Activated T-helper 1 cell treated with anti-CD3 and anti-CD28 coated beads, Interleukin-2, amount 50 U/mL, for 16 hours (primary cell): ENCODE data around the gene GJD4.

Source experiments
- DNase-seq, 2 donors: peaks; one replicate each; pipeline ENCODE4 v3.0.0-alpha.2; 2020; ENCODE audit warnings: low read depth in 1 of 2, low spot score in 1 of 2

GJD4 gene, protein sequence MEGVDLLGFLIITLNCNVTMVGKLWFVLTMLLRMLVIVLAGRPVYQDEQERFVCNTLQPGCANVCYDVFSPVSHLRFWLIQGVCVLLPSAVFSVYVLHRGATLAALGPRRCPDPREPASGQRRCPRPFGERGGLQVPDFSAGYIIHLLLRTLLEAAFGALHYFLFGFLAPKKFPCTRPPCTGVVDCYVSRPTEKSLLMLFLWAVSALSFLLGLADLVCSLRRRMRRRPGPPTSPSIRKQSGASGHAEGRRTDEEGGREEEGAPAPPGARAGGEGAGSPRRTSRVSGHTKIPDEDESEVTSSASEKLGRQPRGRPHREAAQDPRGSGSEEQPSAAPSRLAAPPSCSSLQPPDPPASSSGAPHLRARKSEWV

DNA sequence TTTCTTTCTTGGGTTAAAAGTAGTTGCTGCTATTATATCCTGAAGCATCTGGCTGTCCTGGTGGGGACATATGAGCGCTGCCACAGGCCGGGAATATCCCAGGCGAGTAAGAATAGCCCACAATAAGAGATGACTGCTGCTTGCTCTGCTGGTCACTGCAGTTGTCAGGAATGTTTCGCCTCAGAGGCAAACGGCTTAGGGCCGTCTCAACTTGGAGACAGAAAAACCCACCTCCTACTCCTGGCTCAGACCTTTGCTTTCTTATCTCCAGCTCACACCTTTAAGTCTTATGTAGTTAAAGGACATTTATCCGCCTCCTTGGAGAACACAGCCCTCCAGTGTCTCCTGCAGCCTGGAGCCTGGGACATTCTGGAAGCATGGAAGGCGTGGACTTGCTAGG, at the start of gene GJD4:
Gene GJD4, plus strand, starts transcription at position 151 of the 400 bp plus-strand sequence. Its CDS starts 227 bp downstream, at position 378.
- DNase-seq, result no peak

GRCh38 chr10:35555962-35556930, 48.9 kb upstream of the GJD4 start:
- DNase-seq, result no peak

DNA sequence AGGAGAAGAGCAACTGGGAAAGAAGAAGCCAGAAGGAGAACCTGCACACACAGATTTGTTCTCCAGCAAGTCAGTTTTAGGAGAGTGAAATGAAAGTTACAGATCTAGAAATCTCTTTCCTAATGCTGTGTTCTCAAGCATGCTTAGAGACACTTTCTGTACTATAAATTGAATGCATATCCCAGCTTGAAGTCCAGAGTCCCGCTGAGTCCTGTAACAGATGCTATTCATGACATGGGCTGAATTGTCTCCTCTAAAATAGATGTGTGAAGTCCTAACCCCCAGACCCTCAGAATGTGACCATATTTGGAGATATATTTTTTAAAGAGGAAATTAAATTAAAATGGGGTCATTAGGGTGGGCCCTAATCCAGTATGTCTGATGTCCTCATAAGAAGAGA, 46.9 kb upstream of the GJD4 start:
- DNase-seq, result no peak

DNA sequence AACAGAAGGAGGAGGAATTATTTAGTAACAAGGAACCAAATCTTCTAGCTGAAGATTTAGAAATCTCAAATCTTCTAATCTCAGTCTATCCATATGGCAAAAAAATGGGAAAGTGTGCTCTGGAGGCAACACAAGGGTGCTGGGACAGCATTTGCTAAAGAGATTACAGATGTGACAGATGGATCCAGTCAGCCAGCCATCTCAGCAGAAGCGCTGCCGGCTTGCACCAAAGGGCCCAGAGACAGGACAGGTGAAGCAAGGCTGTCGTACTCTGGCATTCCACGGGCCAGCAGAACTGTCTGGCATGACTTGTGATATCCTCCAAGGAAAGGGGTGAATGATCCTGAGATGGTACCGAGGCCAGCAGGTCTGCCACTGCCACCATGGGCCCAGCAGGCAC, 45.7 kb upstream of the GJD4 start:
- DNase-seq, result no peak

GRCh38 chr10:35561715-35562114, 43.4 kb upstream of the GJD4 start:
- DNase-seq, result no peak

- no peak for DNase-seq
These were observed 42.7 kb upstream of the GJD4 start for GRCh38 chr10:35562427-35562826.

DNA sequence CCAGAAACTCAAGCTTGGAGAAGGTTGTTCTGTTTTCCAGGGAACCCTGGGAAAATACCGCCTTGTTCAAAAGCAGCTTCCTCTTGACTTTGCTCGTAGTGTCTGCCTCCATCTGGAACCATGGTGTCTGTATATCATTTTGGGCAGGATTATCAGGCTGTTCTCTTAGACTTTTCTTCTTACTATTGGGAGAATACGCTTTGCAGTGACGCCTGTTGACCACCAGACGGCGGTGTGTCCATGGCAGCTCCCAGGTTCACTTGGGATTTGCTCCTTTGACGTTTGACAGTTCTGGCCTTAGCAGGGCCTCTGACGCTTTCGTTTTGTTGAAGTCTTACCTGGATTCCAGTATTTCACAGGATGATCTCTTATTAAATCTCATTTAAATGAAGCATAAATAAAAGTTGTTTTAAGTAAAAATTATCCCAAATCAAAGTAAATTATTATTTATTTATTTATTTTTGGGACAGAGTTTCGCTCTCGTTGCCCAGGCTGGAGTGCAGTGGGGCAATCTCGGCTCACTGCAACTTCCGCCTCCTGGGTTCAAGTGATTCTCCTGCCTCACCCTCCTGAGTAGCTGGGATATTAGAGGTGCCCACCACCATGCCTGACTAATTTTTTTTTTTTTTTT, 41.8 kb upstream of the GJD4 start:
- no peak for DNase-seq

DNA sequence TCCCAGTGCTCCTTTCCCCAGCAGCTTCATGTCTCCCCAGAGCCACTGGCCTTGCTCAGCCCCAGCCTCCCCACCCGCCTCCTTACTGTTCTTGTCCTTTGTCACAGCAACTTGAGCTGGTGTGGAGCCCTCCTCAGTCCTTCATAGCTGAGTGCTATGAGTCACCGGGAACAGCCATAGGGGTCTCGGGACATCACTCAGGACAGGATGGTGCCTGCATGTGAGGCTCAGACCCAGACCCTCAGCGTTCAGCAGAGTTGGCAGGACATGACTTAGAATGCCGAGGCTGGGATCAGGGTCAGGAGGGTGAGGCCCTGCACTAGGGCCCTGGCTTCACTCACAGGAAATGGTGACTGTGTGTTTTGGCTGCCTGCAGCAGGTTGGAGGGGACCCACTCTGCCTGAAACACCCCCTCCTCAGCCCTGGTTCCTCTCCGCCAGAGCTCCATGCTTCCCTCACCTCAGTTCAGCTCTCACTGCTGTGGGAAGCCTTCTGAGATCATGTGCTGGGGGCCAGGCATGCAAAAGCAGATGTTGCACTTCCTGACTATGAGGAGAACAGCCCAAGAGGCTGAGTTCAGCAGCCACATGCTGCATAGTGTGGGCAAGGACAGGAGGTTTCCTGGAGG, 40.7 kb upstream of the GJD4 start:
- DNase-seq, result no peak

- no peak for DNase-seq
These were observed 39.5 kb upstream of the GJD4 start for GRCh38 chr10:35565602-35566081.

- no peak for DNase-seq
These were observed 37.2 kb upstream of the GJD4 start for GRCh38 chr10:35567951-35568350.

GRCh38 chr10:35568483-35569015, 36.6 kb upstream of the GJD4 start:
- DNase-seq, result no peak

GRCh38 chr10:35569111-35569707, 35.9 kb upstream of the GJD4 start:
- DNase-seq, result no peak

- DNase-seq, result no peak
These were observed 35.3 kb upstream of the GJD4 start for GRCh38 chr10:35569836-35570235.

GRCh38 chr10:35570397-35570796, 34.7 kb upstream of the GJD4 start:
- DNase-seq, result no peak

DNA sequence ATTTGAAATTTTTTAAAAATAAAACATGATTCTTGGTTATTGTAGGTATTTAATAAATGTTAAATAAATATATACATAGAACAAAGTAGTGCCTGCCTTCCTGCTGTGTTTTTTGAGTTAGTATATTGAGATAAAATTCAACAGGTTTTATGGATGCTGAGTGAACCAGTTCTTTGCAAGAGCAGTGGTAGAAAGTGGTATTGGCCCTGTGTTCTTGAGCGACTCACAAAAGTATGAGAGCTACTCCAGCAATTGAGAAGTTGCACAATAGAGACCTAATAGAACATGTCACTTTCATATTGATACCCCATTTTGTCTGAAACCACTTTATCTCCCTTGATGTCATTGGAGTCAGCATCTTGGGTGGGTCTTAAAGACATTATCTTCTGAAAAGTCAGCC, 32.6 kb upstream of the GJD4 start:
- DNase-seq, result no peak

DNA sequence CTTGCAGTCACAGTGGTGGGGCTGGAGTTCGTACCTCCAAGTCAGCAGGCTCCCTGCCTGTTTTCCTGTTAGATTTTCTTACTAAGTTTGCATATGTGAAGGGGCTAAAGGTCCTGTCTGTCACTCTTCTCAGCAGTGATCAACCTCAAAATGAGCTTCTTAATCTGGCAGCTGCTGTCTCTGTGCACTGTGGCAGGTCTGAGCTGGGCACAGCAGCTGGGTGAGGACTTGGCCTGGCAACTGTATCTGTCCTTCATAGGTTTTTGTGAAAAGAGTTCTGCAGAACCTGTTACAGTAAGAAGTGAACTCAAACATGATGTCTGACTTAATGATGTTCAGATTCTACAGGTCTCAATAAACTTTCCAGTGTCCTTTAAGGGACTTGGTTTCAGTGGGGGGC, 31.3 kb upstream of the GJD4 start:
- DNase-seq, result no peak

- no peak for DNase-seq
These were observed 30.2 kb upstream of the GJD4 start for GRCh38 chr10:35574924-35575352.

DNA sequence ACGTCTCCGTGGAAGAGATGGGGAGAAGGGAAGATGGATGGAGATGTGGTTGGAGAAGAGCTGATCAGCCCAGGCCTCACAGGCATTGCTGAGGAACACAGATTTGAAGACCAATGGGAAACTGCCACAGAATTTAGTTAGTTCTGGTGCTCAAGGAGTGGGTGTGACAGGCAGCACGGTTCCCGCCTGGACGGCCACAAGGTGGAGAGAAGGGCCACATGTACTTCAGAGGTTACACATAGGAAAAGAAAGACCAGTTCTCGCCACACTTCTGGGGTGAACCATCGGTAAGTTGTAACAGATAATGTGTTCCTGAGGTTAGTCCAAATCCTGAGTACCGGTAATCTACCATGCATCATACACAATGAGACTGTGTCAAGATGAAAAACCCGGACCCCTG, 29.5 kb upstream of the GJD4 start:
- no peak for DNase-seq

GRCh38 chr10:35576730-35577129, 28.4 kb upstream of the GJD4 start:
- DNase-seq, result no peak

GRCh38 chr10:35577926-35578617, 27.1 kb upstream of the GJD4 start:
- no peak for DNase-seq
